Prostate gland (tissue), 2 donors: Measurements from ENCODE around the gene PRKAG2.

Experiments used
- POLR2A ChIP-seq: fragments of 450-650 bp; IDR thresholded peaks from one replicate; pipeline ENCODE4 v1.6.1; 2016; ENCODE audit warnings: antibody characterized with exemption, mild to moderate bottlenecking
- POLR2AphosphoS5 ChIP-seq: sonication (generic); formaldehyde crosslinking; IDR thresholded peaks from one replicate; pipeline ENCODE4 v1.6.1; 2017; ENCODE audit warnings: antibody characterized with exemption
- TF ChIP-seq, protein P1 (sequence below), 4 experiments: fragments of 200-600 bp in 2 of 4; fragments of 450-650 bp in 2 of 4; sonication (generic) in 2 of 4; IDR thresholded peaks; 1 replicate in 3 of 4; 2 replicates in 1 of 4; pipeline ENCODE4 v1.5.1; 2016 to 2019; ENCODE audit warnings: antibody characterized with exemption in 4 of 4, mild to moderate bottlenecking in 2 of 4, moderate library complexity in 2 of 4

DNA sequence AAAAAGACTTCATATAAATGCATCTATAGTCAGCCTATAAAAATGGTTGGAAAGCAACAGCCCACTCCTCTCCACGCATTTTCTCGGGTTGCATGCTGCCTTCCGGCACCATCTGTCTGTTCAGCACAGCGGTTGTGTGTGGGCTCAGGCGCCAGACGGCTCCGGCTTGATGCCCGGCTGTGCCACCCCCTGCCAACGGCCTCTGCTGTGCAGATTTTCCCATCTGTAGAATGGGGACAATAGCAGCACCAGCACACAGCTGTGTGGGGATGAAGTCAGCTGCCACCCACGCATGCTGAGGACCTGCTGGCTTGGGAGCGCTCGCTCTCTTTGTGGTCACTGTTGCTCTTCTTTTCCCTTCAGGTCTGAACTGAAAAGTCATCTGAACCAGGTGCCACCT lies 19.5 kb downstream of the PRKAG2 start:
- TF ChIP-seq, protein P1, sequence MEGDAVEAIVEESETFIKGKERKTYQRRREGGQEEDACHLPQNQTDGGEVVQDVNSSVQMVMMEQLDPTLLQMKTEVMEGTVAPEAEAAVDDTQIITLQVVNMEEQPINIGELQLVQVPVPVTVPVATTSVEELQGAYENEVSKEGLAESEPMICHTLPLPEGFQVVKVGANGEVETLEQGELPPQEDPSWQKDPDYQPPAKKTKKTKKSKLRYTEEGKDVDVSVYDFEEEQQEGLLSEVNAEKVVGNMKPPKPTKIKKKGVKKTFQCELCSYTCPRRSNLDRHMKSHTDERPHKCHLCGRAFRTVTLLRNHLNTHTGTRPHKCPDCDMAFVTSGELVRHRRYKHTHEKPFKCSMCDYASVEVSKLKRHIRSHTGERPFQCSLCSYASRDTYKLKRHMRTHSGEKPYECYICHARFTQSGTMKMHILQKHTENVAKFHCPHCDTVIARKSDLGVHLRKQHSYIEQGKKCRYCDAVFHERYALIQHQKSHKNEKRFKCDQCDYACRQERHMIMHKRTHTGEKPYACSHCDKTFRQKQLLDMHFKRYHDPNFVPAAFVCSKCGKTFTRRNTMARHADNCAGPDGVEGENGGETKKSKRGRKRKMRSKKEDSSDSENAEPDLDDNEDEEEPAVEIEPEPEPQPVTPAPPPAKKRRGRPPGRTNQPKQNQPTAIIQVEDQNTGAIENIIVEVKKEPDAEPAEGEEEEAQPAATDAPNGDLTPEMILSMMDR (IDR thresholded peaks at IDR 0.05) = no peak
- no peak for TF ChIP-seq POLR2AphosphoS5
- no peak for TF ChIP-seq POLR2A
